Body of pancreas (tissue), 4 donors: Measurements from ENCODE around the gene ZFHX3. TPM values are rescaled to one million over a fixed set of nuclear protein-coding genes. Genes with fewer than 3 reads are reported as not detected.
"Not testable (repeated sequence)": the region's sequence is repeated elsewhere in the genome, so short reads cannot be mapped to it uniquely, and the experiment has no call there.

Experiments used
- ATAC-seq: fragments of 150-250 bp; one replicate; pipeline ENCODE4 v1.9.1; 2016
- DNase-seq, 4 donors: peaks; one replicate each; pipeline ENCODE4 v3.0.0-alpha.2; 2019
- H3K27ac ChIP-seq, 4 donors: fragments of 200-600 bp; sonication (generic); 1 replicate in 3 of 4; 2 replicates in 1 of 4; pipeline versions ENCODE4 v1.5.1 to v1.6.1; 2016 to 2019; ENCODE audit warnings: mild to moderate bottlenecking in 1 of 4, mixed read lengths in 1 of 4, moderate library complexity in 1 of 4
- H3K27me3 ChIP-seq, 2 donors: fragments of 200-600 bp; sonication (generic); one replicate each; pipeline ENCODE4 v1.6.0; 2016; ENCODE audit warnings: mild to moderate bottlenecking in 1 of 2
- H3K36me3 ChIP-seq, 2 donors: fragments of 200-600 bp; sonication (generic); replicated peaks in 1 of 2; 2 replicates each; pipeline ENCODE4 v1.5.1; 2016; ENCODE audit warnings: low read depth in 2 of 2; ENCODE audit not compliant: insufficient read depth in 1 of 2
- H3K4me1 ChIP-seq: fragments of 200-600 bp; sonication (generic); one replicate; pipeline ENCODE4 v1.6.0; 2016
- H3K4me3 ChIP-seq, 2 donors: fragments of 200-600 bp; sonication (generic); 1 replicate in 1 of 2; 2 replicates in 1 of 2; pipeline ENCODE4 v1.5.1; 2016 to 2019
- H3K9me3 ChIP-seq, 3 donors: fragments of 200-600 bp; sonication (generic); 1 replicate in 2 of 3; 2 replicates in 1 of 3; pipeline ENCODE4 v1.5.1; 2016
- CTCF ChIP-seq, 7 experiments: fragments of 450-650 bp in 4 of 7; fragments of 200-600 bp in 3 of 7; sonication (generic) in 3 of 7; IDR thresholded peaks; one replicate each; pipeline ENCODE4 v1.5.1; 2016 to 2019; ENCODE audit warnings: antibody characterized with exemption in 7 of 7
- POLR2A ChIP-seq, 3 donors: fragments of 450-650 bp; IDR thresholded peaks; one replicate each; pipeline ENCODE4 v1.6.1; 2016; ENCODE audit warnings: antibody characterized with exemption in 3 of 3, mild to moderate bottlenecking in 2 of 3
- WGBS, 2 donors: methylation state at CpG; one replicate each; pipeline ENCODE4 v1.1.5; 2017; 5-methylcytosine and 5-hydroxymethylcytosine counted together
- intact Hi-C: fragments of 100-400 bp; cut with DNase I; formaldehyde crosslinking; loops from one replicate; pipeline ENCODE4 v1.15.1; 2023
- total RNA-seq, 2 donors: library from RNA; depleted of rRNA; stranded (reverse); fragments of >200 nt; gene quantifications; one replicate each; pipeline ENCODE4 v1.1.0, GENCODE V29; 2016

ZFHX3 gene
- total RNA-seq, 2 donors from 2014 or later, result 22.4 to 24.6 TPM

GRCh38 chr16:73091174-73091573, 43.2 kb upstream of the ZFHX3 start:
- no peak for TF ChIP-seq POLR2A (IDR thresholded peaks at IDR 0.05)
- TF ChIP-seq CTCF (IDR thresholded peaks at IDR 0.05), result no peak
- no peaks in the 10 kb centered on the region for H3K9me3 ChIP-seq
- no peak overlapping the region for H3K4me3 ChIP-seq
- no peaks in the 10 kb centered on the region for H3K27me3 ChIP-seq
- DNase-seq (no peak), ATAC-seq (no peak)
- H3K4me1 ChIP-seq, result peaks cover 11% of the 10 kb centered on the region
- intact Hi-C loops, result no loop called here
- no peak overlapping the region for H3K27ac ChIP-seq
- no peaks in the 10 kb centered on the region for H3K36me3 ChIP-seq
- WGBS, 2 donors, result 85 to 86% methylated on average over 7 to 8 of the region's 8 CpGs

DNA sequence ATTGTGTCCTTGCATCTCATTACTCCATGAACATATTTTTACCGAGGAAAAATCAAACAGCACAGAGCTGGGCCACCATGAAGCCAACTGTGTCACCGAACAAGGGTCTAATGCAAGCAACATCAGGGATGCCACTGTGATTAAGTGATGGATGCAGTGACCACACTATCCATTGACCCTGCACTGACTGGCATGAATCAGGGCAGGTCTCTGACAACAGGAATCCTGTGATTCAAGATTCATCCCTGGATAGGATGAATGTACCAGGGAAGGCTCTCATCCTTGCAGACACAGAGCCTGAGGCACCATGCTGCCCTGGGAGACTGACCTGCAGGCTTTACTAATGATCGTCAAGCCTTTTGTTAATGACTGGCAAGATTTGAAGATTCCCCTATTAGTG, 41.5 kb upstream of the ZFHX3 start:
- TF ChIP-seq POLR2A (IDR thresholded peaks at IDR 0.05) (no peak), CTCF (IDR thresholded peaks at IDR 0.05) (no peak)
- intact Hi-C loops, result no loop called here
- ATAC-seq (no peak), DNase-seq (no peak)
- no peak overlapping the region for H3K4me3 ChIP-seq
- no peaks in the 10 kb centered on the region for H3K27me3 ChIP-seq
- no peak overlapping the region for H3K27ac ChIP-seq
- no peaks in the 10 kb centered on the region for H3K4me1 ChIP-seq
- WGBS, 2 donors, result 82 to 88% methylated on average over 3 of the region's 3 CpGs
- no peaks in the 10 kb centered on the region for H3K36me3 ChIP-seq
- H3K9me3 ChIP-seq, result no peaks in the 10 kb centered on the region

DNA sequence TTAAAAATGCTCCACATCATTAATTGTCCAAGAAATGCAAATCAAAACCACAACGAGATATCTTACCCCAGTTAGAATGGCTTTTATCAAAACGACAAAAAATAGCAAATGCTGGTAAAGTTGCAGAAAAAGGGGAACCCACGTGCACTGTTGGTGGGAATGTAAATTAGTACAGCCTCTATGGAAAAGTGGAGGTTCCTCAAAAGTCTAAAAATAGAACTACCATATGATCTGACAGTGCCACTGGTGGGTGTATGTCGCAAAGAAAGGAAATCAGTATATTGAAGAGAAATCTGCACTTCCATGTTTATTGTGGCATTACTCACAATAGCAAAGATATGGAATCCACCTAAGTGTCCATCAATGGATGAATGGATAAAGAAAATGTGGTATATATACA, 38.2 kb upstream of the ZFHX3 start:
- Histone ChIP-seq H3K36me3 (no peaks in the 10 kb centered on the region), H3K9me3 (no peaks in the 10 kb centered on the region), H3K4me1 (no peaks in the 10 kb centered on the region), H3K27me3 (no peaks in the 10 kb centered on the region), H3K27ac (no peak overlapping the region), H3K4me3 (no peak overlapping the region)
- DNase-seq, result no peak
- intact Hi-C loops, result no loop called here
- 58 to 88% methylated on average over 4 of the region's 4 CpGs for WGBS, 2 donors
- TF ChIP-seq POLR2A (IDR thresholded peaks at IDR 0.05) (no peak), CTCF (IDR thresholded peaks at IDR 0.05) (no peak)
- no peak for ATAC-seq

GRCh38 chr16:73083271-73083670, 35.3 kb upstream of the ZFHX3 start:
- no peaks in the 10 kb centered on the region for H3K36me3 ChIP-seq
- no peaks in the 10 kb centered on the region for H3K9me3 ChIP-seq
- no peak overlapping the region for H3K27ac ChIP-seq
- no peaks in the 10 kb centered on the region for H3K27me3 ChIP-seq
- TF ChIP-seq CTCF (IDR thresholded peaks at IDR 0.05), result no peak
- no peak for TF ChIP-seq POLR2A (IDR thresholded peaks at IDR 0.05)
- ATAC-seq (no peak), DNase-seq (no peak)
- H3K4me3 ChIP-seq, result no peak overlapping the region
- 84 to 91% methylated on average over 3 of the region's 3 CpGs for WGBS, 2 donors
- no peaks in the 10 kb centered on the region for H3K4me1 ChIP-seq
- intact Hi-C loops, result no loop called here

DNA sequence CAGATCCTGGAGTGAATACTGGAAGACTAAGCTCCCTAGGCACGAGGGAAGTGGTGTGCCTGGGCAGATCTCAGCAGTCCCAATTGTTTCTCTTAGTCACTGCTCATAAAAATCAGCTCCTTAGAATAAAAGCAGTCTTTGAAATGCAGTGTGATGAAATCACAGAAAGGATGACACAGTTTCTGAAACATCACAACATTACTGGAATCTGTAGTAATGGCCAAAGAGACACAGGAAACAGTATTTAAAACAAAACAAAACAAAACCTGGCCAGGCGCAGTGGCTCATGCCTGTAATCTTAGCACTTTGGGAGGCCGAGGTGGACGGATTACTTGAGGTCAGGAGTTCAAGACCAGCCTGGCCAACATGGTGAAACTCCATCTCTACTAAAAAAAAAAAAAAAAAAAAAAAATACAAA, 34.7 kb upstream of the ZFHX3 start:
- not testable (repeated sequence) for ATAC-seq, H3K4me1 ChIP-seq
- 68 to 71% methylated on average over 4 of the region's 4 CpGs for WGBS, 2 donors

More for the DNA sequence above, 34.7 kb upstream of the ZFHX3 start:
- H3K36me3 ChIP-seq, H3K4me3 ChIP-seq, H3K9me3 ChIP-seq, DNase-seq, H3K27me3 ChIP-seq, intact Hi-C loops, H3K27ac ChIP-seq: not testable (repeated sequence)
